GM19099 (cell line): Measurements from ENCODE around the gene MMP14.

Source experiments
- POLR2A ChIP-seq: IDR thresholded peaks from 3 replicates; pipeline ENCODE4 v1.6.1; 2011; ENCODE audit warnings: low read depth; ENCODE audit not compliant: insufficient read length; ENCODE audit errors: extremely low read depth

The MMP14 gene

DNA sequence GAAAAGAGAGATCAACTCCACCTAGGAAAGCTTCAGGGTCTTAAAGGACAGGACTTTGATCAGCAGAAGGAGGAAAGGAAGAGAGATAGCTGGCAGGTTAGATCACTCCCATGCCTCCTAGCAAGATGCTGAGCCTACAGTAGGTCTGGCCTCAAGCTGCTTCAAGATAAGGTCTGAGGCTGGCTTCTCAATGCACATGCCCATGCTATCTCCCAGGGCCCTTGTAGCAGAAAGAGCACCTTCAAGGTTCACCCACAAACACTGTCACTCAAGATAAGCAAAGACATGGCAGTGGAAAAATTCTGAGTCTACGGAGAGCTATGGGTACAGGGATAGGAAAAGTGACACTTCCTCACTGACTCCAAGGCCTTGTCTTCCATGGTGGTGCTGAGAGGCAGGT, 61.0 kb downstream of the MMP14 start:
- no peak for TF ChIP-seq POLR2A
